Stomach smooth muscle (tissue), 2 donors: Measurements from ENCODE around the gene AKR1C1.
"Not testable (repeated sequence)": the region's sequence is repeated elsewhere in the genome, so short reads cannot be mapped to it uniquely, and the experiment has no call there.

Source experiments
- H3K27ac ChIP-seq: one replicate; pipeline ENCODE4 v1.7.0; 2013; ENCODE audit warnings: mild to moderate bottlenecking, low read length, inconsistent platforms
- H3K27me3 ChIP-seq, 2 donors: one replicate each; pipeline ENCODE4 v1.7.0; 2013; ENCODE audit warnings: low read length in 2 of 2; ENCODE audit not compliant: insufficient read depth in 2 of 2, control insufficient read depth in 1 of 2
- H3K36me3 ChIP-seq, 2 donors: one replicate each; pipeline ENCODE4 v1.7.0; 2013; ENCODE audit warnings: low read length in 2 of 2; ENCODE audit not compliant: control insufficient read depth in 2 of 2, insufficient read depth in 2 of 2
- H3K4me1 ChIP-seq: one replicate; pipeline ENCODE4 v1.7.0; 2013; ENCODE audit warnings: low read length; ENCODE audit not compliant: control insufficient read depth, insufficient read depth
- H3K4me3 ChIP-seq, 2 donors: one replicate each; pipeline ENCODE4 v1.7.0; 2013; ENCODE audit warnings: low read length in 2 of 2
- H3K9ac ChIP-seq, 2 donors: one replicate each; pipeline ENCODE4 v1.7.0; 2013; ENCODE audit warnings: low read length in 2 of 2, mild to moderate bottlenecking in 1 of 2
- H3K9me3 ChIP-seq, 2 donors: one replicate each; pipeline ENCODE4 v1.7.0; 2013; ENCODE audit warnings: low read length in 2 of 2; ENCODE audit not compliant: control insufficient read depth in 2 of 2
- donor health status: healthy.
- donor health status: Pancreatic carcinoma.

Gene AKR1C1

DNA sequence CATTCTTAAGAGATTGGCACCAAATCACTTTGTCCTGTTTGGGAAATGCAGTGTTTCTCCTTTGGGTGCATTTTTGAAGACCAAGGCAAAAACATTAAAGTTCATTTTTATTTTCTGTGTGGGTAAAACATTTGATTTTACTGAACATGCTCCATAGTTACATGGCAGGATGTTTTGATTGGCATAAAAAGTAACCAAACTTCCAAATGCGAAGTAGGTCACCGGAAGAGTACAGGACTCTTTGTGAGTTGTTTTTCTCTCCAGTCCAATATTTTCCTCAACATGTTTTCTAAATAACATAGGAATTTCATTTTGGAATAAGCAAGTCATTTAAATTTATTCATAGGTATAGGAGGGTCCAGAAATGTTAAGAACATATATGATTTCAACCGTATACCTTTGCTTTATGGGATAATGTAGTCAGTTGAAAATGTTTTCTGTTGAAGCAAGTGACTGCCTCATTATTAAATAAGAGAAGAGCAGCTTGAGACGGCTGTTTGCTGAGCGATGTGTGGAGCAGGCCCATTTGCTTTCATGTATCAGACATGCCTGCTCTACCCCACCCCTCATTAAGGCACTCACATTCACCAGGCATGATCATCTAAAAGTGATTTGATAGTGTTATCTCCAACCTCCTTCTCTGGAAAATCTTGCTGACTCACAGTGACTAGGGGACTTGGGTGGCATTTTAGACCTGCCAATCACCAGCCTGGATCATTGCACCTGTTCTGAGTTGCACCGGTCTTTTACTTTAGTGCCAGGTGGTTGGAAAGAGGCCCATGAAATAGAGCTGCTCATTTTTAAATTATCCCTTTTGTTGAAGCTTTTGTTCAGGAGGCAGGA is 56.8 kb downstream of the AKR1C1 start:
- H3K27ac ChIP-seq, H3K9ac ChIP-seq, H3K4me1 ChIP-seq, H3K27me3 ChIP-seq, H3K36me3 ChIP-seq, H3K4me3 ChIP-seq, H3K9me3 ChIP-seq: not testable (repeated sequence)

DNA sequence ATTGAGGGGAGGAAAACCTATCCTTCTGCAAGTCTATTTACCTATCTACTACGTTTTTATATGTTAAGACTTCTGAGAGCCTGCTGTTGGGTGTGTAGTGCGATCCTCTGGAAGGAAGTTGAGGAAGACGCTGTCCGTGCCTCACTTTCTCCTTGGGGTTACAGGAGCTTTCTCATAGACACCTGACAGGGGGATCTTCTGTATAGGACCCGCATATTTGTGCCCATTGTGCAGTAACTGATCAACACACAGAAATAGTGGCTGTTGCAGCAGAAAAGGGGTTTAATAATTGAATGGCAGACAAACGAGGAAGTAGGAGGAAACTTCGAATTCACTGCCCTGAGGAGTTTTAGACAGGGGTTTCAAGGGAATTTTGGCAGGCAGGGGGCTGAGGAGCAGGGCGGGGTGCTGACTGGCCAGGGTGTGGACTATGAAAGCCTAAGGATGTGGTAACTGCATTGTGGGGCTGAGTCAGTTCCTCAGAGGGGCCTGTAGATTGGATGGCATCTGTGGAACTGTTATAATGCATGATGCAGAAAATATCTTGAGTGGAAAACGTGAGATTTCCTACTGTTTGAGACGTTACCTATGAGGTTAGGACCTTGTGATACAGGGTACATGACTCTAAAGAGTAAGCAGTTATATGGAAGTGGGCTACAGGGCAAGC is 58.5 kb downstream of the AKR1C1 start:
- not testable (repeated sequence) for H3K36me3 ChIP-seq, H3K27me3 ChIP-seq, H3K27ac ChIP-seq, H3K9me3 ChIP-seq, H3K4me3 ChIP-seq, H3K9ac ChIP-seq, H3K4me1 ChIP-seq

- peaks cover 2% of the 10 kb centered on the region for H3K4me1 ChIP-seq
- no peak overlapping the region for H3K9ac ChIP-seq
- no peaks in the 10 kb centered on the region for H3K36me3 ChIP-seq
- no peaks in the 10 kb centered on the region for H3K27me3 ChIP-seq
- H3K9me3 ChIP-seq, result no peaks in the 10 kb centered on the region
- no peak overlapping the region for H3K27ac ChIP-seq
- H3K4me3 ChIP-seq, result no peak overlapping the region
These were observed 60.1 kb downstream of the AKR1C1 start for GRCh38 chr10:5023177-5023805.

DNA sequence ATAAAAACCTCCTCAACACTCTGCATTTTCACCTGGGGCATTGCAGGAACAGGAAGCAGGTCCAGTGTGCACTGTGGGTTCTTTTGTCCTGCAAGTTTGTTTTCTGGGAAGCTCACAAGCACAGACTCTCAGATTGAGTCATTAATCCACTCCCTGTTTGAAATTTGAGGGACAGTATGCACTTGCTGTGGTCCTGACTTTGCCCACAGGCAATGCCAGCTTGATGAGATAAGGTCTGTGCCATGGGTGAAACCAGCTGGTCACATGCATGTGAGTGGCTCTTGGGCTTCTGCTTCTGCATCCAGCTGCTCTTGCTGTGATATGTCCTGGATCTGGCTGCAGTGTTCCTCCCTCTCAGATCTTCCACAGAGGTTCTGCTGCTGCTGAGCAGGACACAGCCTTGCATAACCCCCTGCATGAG is 62.3 kb downstream of the AKR1C1 start:
- H3K27ac ChIP-seq, H3K4me1 ChIP-seq, H3K9ac ChIP-seq, H3K36me3 ChIP-seq, H3K4me3 ChIP-seq, H3K27me3 ChIP-seq, H3K9me3 ChIP-seq: not testable (repeated sequence)

GRCh38 chr10:5030989-5031388 is 67.8 kb downstream of the AKR1C1 start:
- H3K4me3 ChIP-seq, result no peak overlapping the region
- H3K9me3 ChIP-seq, result peaks cover 8 to 9% of the 10 kb centered on the region in 2 donors
- no peak overlapping the region for H3K27ac ChIP-seq
- no peaks in the 10 kb centered on the region for H3K36me3 ChIP-seq
- H3K9ac ChIP-seq, result no peak overlapping the region
- no peaks in the 10 kb centered on the region for H3K4me1 ChIP-seq
- H3K27me3 ChIP-seq, result no peaks in the 10 kb centered on the region

DNA sequence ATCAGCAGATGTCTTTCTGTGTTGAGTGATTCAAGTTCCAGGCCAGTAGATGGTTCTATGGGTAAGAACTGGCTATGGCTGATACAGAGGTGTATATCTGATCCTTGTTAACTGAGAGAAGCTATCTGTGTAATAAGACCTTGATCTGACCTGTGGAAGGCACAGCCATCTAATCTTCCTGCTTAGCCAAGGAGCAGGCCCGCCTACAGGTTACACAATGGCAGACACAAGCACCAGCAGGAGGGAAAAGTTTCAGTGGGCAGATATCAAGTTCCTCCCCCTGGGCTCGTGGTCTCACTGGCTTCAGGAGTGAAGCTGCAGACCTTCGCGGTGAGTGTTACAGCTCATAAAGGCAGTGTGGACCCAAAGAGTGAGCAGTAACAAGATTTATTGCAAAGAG is 68.4 kb downstream of the AKR1C1 start:
- H3K9ac ChIP-seq, H3K27me3 ChIP-seq, H3K4me1 ChIP-seq, H3K4me3 ChIP-seq, H3K27ac ChIP-seq, H3K9me3 ChIP-seq, H3K36me3 ChIP-seq: not testable (repeated sequence)

DNA sequence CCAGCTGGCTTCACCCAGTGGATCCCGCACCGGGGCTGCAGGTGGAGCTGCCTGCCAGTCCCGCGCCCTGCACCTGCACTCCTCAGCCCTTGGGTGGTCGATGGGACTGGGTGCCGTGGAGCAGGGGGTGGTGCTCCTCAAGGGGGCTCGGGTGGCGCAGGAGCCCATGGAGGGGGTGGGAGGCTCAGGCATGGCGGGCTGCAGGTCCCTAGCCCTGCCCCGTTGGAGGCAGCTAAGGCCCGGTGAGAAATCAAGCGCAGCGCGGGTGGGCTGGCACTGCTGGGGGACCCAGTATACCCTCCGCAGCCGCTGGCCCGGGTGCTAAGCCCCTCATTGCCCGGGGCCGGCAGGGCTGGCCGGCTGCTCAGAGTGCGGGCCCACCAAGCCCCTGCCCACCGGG is 69.2 kb downstream of the AKR1C1 start:
- not testable (repeated sequence) for H3K9ac ChIP-seq, H3K4me1 ChIP-seq, H3K9me3 ChIP-seq, H3K27ac ChIP-seq, H3K27me3 ChIP-seq, H3K36me3 ChIP-seq, H3K4me3 ChIP-seq
